MM.1S (cell line): ENCODE data around the gene TBC1D8.

ENCODE experiments used
- DNase-seq: peaks from one replicate; pipeline ENCODE4 v3.0.0-alpha.2; 2015
- H2AFZ ChIP-seq: fragments of 300-600 bp; sonication (generic); 2 replicates; pipeline ENCODE4 v1.6.0; 2016; ENCODE audit warnings: antibody characterized with exemption, low read length
- H3F3A ChIP-seq: fragments of 300-600 bp; sonication (generic); 2 replicates; pipeline ENCODE4 v1.6.1; 2016; ENCODE audit warnings: mild to moderate bottlenecking, antibody characterized with exemption, low read length, moderate library complexity, mixed read lengths; ENCODE audit not compliant: insufficient read depth
- H3K27ac ChIP-seq: fragments of 300-600 bp; sonication (generic); 2 replicates; pipeline ENCODE4 v1.5.1; 2016; ENCODE audit warnings: mild to moderate bottlenecking, low read length
- H3K27me3 ChIP-seq: fragments of 300-600 bp; sonication (generic); replicated peaks from 2 replicates; pipeline ENCODE4 v1.6.0; 2016; ENCODE audit warnings: low read length; ENCODE audit not compliant: insufficient read depth
- H3K36me3 ChIP-seq: fragments of 300-600 bp; sonication (generic); replicated peaks from 2 replicates; pipeline ENCODE4 v1.6.1; 2016; ENCODE audit warnings: mild to moderate bottlenecking, low read length, mixed read lengths; ENCODE audit not compliant: insufficient read depth
- H3K4me1 ChIP-seq: fragments of 300-600 bp; sonication (generic); 2 replicates; pipeline ENCODE4 v1.6.1; 2016; ENCODE audit warnings: low read length, mixed read lengths
- H3K4me2 ChIP-seq: fragments of 300-600 bp; sonication (generic); 2 replicates; pipeline ENCODE4 v1.6.0; 2016; ENCODE audit warnings: low read depth, low read length
- H3K4me3 ChIP-seq: fragments of 300-600 bp; sonication (generic); 2 replicates; pipeline ENCODE4 v1.5.1; 2016; ENCODE audit warnings: low read length, mixed read lengths
- H3K79me2 ChIP-seq: fragments of 300-600 bp; sonication (generic); 2 replicates; pipeline ENCODE4 v1.6.1; 2016; ENCODE audit warnings: mixed run types, low read length, mixed read lengths
- H3K9ac ChIP-seq: fragments of 300-600 bp; sonication (generic); 2 replicates; pipeline ENCODE4 v1.6.1; 2016; ENCODE audit warnings: low read length, mixed read lengths
- H3K9me2 ChIP-seq: fragments of 300-600 bp; sonication (generic); replicated peaks from 2 replicates; pipeline ENCODE4 v1.6.1; 2016; ENCODE audit warnings: mild to moderate bottlenecking, low read length, mixed read lengths; ENCODE audit not compliant: insufficient read depth
- H3K9me3 ChIP-seq: fragments of 300-600 bp; sonication (generic); replicated peaks from 2 replicates; pipeline ENCODE4 v1.6.1; 2016; ENCODE audit warnings: mild to moderate bottlenecking, low read length, mixed read lengths; ENCODE audit not compliant: insufficient read depth
- H4K20me1 ChIP-seq: fragments of 300-600 bp; sonication (generic); 2 replicates; pipeline ENCODE4 v1.6.1; 2016; ENCODE audit warnings: mild to moderate bottlenecking, low read length, moderate library complexity, mixed read lengths; ENCODE audit not compliant: insufficient read depth
- EZH2 ChIP-seq: fragments of 300-600 bp; sonication (generic); optimal IDR thresholded peaks from 2 replicates; pipeline ENCODE3; 2017; ENCODE audit warnings: low read depth, mild to moderate bottlenecking, antibody characterized with exemption, low read length, mixed read lengths
- EZH2phosphoT487 ChIP-seq: fragments of 300-600 bp; sonication (generic); IDR thresholded peaks from 2 replicates; pipeline ENCODE4 v1.6.1; 2018; ENCODE audit warnings: antibody characterized with exemption, low read length
- TF ChIP-seq, protein P1 (sequence below): fragments of 300-600 bp; sonication (generic); IDR thresholded peaks from 2 replicates; pipeline ENCODE4 v1.5.1; 2016; ENCODE audit warnings: antibody characterized with exemption, low read length, mixed read lengths

Gene TBC1D8

DNA sequence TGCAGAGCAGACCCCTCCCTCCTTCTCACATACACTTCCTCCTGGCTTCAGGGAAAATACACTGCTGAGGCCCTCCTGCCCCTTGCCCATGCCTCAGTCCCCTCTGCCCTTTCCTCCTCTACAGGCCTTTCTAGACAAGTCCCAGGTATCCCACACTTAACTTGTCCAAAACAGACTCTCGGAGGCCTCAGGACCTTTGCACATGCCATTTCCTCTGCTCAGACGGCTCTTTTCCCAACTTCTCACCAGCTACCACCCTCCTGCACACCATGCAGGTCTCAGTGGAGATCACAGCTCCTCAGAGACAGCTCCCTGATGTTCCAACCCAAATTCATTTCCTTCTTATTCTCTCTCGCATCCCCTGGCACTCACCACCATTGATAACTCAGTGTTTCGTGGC, 11.7 kb downstream of the TBC1D8 start:
- no peak overlapping the region for H3K4me2 ChIP-seq
- no peaks in the 10 kb centered on the region for H3K4me1 ChIP-seq
- no peaks in the 10 kb centered on the region for H4K20me1 ChIP-seq
- H3K9ac ChIP-seq: no peak overlapping the region
- no peaks in the 10 kb centered on the region for H3F3A ChIP-seq
- H3K27ac ChIP-seq: no peak overlapping the region
- H3K79me2 ChIP-seq: no peaks in the 10 kb centered on the region
- H3K4me3 ChIP-seq: no peak overlapping the region
- no peak overlapping the region for H2AFZ ChIP-seq
- H3K9me3 ChIP-seq: no peaks in the 10 kb centered on the region
- no peak for DNase-seq
- TF ChIP-seq EZH2phosphoT487: no peak
- TF ChIP-seq, protein P1, sequence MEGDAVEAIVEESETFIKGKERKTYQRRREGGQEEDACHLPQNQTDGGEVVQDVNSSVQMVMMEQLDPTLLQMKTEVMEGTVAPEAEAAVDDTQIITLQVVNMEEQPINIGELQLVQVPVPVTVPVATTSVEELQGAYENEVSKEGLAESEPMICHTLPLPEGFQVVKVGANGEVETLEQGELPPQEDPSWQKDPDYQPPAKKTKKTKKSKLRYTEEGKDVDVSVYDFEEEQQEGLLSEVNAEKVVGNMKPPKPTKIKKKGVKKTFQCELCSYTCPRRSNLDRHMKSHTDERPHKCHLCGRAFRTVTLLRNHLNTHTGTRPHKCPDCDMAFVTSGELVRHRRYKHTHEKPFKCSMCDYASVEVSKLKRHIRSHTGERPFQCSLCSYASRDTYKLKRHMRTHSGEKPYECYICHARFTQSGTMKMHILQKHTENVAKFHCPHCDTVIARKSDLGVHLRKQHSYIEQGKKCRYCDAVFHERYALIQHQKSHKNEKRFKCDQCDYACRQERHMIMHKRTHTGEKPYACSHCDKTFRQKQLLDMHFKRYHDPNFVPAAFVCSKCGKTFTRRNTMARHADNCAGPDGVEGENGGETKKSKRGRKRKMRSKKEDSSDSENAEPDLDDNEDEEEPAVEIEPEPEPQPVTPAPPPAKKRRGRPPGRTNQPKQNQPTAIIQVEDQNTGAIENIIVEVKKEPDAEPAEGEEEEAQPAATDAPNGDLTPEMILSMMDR: no peak
- no peaks in the 10 kb centered on the region for H3K27me3 ChIP-seq
- H3K9me2 ChIP-seq: no peaks in the 10 kb centered on the region
- no peaks in the 10 kb centered on the region for H3K36me3 ChIP-seq

GRCh38 chr2:101135412-101136296, 15.5 kb downstream of the TBC1D8 start:
- no peaks in the 10 kb centered on the region for H4K20me1 ChIP-seq
- no peaks in the 10 kb centered on the region for H3F3A ChIP-seq
- no peaks in the 10 kb centered on the region for H3K4me1 ChIP-seq
- no peak overlapping the region for H3K4me3 ChIP-seq
- no peaks in the 10 kb centered on the region for H3K36me3 ChIP-seq
- no peak overlapping the region for H3K9ac ChIP-seq
- TF ChIP-seq, protein P1: no peak
- no peak for TF ChIP-seq EZH2
- TF ChIP-seq EZH2phosphoT487: no peak
- H2AFZ ChIP-seq: no peak overlapping the region
- H3K4me2 ChIP-seq: no peak overlapping the region
- DNase-seq: no peak
- H3K9me3 ChIP-seq: no peaks in the 10 kb centered on the region
- no peaks in the 10 kb centered on the region for H3K9me2 ChIP-seq
- H3K27ac ChIP-seq: no peak overlapping the region
- H3K27me3 ChIP-seq: no peaks in the 10 kb centered on the region
- no peaks in the 10 kb centered on the region for H3K79me2 ChIP-seq

GRCh38 chr2:101133492-101134100, 17.6 kb downstream of the TBC1D8 start:
- Histone ChIP-seq H3K27ac (no peak overlapping the region), H3K36me3 (no peaks in the 10 kb centered on the region), H3K4me1 (no peaks in the 10 kb centered on the region), H3K9ac (no peak overlapping the region), H4K20me1 (no peaks in the 10 kb centered on the region), H3K9me3 (no peaks in the 10 kb centered on the region), H3K9me2 (no peaks in the 10 kb centered on the region), H2AFZ (no peak overlapping the region), H3K4me2 (no peak overlapping the region), H3F3A (no peaks in the 10 kb centered on the region), H3K4me3 (no peak overlapping the region), H3K27me3 (no peaks in the 10 kb centered on the region), H3K79me2 (no peaks in the 10 kb centered on the region)
- no peak for DNase-seq
- TF ChIP-seq EZH2phosphoT487 (no peak), EZH2 (no peak)
- TF ChIP-seq, protein P1: no peak
